SU-DHL-6 (cell line): Measurements from ENCODE around the gene PMPCB.

Source experiments
- CTCF ChIP-seq: fragments of 200-600 bp; sonication (generic); IDR thresholded peaks from one replicate; pipeline ENCODE4 v1.5.1; 2017; ENCODE audit warnings: antibody characterized with exemption, mild to moderate bottlenecking, low read length, moderate library complexity; ENCODE audit not compliant: insufficient read depth, poor library complexity, severe bottlenecking
- EZH2phosphoT487 ChIP-seq: fragments of 200-600 bp; sonication (generic), shearing (Covaris generic); conservative IDR thresholded peaks from 2 replicates; pipeline ENCODE4 v1.6.1; 2018; ENCODE audit warnings: mild to moderate bottlenecking, antibody characterized with exemption, low read length, moderate library complexity, mixed read lengths

- TF ChIP-seq CTCF = no peak
- no peak for TF ChIP-seq EZH2phosphoT487
Observed at GRCh38 chr7:103341466-103341865, 44.2 kb downstream of the PMPCB start.
